SKM-1 treated with dmso at 0.1 percent for 144 hours (cell line): ENCODE data around the gene PMEL.

Source experiments
- DNase-seq: peaks from one replicate; lab custom pipeline; 2025; ENCODE audit not compliant: unreplicated experiment; lab: John Stamatoyannopoulos, UW

Gene PMEL

DNA sequence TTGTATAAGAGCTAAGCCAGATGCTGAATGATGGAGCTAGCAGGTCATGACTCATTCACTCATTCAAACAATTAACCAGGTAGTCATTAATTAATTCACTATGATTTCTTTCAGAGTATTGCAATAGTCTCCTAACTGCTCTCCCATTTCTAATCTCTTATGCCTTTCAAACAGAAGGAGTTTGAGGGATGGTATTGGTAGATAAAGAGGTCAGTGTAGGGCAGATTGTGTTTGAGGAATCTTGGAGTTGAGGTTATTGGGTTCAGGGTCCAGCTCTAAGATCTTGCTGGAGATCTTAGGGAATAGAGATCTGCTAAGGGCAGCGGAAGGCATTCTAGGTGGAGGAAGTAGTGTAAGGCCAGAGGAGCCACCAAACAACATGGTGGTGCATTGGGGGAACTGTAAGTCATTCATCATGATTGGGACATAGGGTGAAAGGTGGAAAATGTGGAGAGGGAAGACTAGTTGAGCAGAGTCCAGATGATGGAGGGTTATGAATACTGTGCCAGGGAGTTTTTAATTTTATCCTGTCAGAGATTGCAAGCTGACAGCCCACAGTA is 23.2 kb downstream of the PMEL start:
- no peak for DNase-seq

DNA sequence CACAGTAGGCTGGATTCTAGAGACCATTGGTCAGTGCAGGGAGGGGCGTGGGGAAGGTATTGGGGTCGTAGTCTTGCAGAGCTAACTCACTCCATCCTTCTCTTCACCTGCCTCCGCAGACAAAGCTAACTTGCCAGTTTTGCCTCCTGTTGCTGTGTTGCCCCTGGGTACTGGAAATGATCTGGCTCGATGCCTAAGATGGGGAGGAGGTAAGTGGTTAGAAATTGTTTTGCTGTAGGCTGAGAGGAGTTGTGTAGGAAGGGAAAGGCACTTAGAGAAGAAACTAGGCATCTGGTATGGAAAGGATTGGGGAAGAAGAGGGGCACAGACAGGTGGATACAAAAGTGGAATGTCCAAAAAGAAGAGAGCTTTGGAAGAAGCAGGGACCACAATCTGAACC is 23.8 kb downstream of the PMEL start:
- no peak for DNase-seq

DNA sequence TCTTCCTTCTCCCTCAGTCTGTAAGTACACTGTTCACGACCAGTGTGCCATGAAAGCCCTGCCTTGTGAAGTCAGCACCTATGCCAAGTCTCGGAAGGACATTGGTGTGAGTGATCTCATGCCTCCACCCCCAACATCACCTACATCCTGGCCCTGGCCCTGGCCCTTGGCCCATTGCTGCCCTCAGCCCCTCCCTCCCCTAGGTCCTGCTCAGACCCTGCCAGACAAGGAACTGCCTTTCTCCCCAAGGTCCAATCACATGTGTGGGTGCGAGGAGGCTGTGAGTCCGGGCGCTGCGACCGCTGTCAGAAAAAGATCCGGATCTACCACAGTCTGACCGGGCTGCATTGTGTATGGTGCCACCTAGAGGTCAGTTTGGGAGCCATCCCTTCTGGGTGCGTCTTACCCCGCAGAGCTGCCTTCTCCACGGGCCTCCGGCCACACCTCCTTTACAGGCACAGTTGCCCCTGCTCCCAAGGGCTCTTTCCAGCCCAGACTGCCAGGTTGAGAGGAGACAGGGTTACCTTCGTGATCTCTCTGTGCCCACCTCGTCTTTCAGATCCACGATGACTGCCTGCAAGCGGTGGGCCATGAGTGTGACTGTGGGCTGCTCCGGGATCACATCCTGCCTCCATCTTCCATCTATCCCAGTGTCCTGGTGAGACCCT is 25.6 kb downstream of the PMEL start:
- peak; percentile 46 for DNase-seq

DNA sequence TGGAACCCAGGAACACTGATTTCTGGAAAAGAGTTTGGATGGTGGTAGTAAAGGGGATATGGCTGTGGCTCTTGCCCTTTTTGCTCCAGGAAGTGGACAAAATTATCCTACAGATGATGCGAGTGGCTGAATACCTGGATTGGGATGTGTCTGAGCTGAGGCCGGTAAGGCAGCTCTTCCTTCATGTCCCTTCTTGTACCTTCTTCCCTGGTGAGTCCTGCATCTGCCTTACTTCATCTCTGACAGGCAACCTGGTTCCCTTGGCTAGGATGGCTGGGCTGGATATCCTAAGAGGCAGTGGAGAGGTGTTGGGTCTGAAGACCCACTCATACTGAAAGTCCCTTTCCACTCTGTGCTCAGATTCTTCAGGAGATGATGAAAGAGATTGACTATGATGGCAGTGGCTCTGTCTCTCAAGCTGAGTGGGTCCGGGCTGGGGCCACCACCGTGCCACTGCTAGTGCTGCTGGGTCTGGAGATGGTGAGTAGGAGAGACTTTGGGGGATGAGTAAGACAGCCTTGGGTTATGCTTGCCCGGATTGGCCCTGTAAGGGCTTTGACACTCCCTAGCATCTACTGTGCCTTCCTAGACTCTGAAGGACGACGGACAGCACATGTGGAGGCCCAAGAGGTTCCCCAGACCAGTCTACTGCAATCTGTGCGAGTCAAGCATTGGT is 26.9 kb downstream of the PMEL start:
- DNase-seq, result no peak

DNA sequence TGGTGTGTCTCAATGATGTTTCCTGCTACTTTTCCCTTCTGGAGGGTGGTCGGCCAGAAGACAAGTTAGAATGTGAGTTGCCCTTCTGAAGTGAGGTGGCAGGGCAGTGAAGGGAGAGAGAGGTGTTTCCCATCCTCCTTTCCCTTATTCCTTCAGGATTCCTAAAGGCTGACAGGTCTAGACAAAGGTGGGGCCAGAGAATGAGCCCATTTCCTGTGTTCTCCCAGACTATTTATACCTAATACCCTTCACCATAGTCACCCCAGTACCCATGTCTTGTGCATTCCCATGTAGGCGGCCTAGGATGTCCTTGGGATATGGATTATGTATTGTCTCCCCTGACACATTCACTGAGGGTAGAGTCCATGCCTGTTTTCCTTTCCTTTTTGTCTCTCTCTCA is 27.9 kb downstream of the PMEL start:
- no peak for DNase-seq

DNA sequence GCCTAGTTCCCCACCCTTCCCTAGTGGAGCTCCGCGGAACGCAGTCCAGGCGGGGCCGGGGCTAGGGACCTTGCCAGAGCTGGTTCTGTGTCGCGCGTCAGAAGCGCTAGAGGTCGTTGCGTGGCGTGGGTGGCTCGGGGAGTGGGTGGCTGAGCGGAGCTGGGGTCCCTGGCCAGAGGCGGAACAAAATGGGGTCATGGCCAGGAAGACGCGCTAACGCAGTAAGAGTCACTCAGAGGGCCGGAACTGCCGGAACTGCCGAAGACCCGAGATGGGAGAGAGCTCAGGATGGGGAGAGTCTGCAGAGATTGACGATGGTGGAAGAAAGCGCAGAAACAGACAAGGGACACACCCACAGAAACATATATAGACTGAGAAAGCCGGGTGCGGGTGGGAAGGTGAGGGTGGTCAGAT is 30.1 kb downstream of the PMEL start:
- DNase-seq, result no peak

DNA sequence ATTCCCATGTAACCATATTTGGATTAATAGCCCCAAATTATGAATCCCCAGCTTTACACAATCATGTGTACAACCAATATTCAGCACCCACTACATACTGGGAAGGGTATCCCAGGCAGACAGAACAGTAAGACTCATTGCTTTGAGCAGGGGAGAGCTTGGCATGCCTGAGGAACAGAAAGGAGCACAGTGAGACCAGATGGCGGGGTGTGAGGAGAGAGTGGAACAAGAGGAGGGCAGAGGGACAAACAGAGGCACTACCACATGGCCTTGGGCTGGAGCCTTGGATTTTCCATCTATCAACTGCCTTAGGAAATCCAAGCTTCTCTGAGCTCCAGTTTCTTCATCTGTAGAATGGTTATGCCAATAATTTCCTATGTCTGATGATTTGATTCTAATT is 31.1 kb downstream of the PMEL start:
- DNase-seq, result no peak

DNA sequence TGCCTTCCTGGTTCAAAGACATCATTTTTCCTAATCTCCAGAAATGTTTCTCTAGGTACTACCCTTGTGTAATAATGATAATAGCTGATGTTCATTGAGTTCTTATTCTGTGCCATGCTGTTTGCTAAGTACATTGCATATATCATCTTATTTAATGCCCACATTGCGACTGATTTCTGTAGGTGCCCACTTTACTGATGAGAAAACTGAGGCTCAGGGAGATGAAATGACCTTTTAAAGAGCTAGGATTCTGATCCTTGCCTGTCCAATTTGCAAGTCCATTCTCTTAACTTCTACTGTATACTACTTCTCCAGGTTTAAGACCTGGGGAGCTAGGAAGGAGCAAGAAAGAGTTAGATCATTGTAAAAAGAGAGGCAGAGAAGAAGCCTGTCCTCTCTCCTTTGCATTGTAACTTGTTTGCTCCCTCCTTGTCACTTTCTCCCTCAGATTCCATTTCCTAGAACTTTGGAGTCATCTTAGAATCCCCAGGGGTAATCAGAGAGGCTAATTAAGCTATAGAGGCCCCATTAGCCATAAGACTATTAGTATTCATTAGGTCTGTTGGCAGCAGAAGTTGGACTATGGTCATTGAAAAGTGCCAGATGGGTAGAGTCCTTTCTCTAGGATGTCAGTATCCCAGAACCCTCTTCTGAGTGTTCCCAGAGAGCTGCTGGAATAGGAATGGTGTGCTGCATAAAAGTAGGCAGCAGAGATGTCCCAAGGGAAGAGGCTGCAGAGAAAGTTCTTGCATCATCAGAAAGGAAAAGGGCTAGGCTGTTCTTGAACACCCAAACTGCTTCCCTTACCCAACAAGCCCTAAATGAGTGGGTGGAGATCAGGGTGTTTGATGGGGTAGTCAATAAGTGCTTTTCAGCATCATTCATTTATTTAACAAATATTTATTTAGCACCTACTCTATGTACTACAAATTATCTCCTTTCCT is 31.8 kb downstream of the PMEL start:
- no peak for DNase-seq

DNA sequence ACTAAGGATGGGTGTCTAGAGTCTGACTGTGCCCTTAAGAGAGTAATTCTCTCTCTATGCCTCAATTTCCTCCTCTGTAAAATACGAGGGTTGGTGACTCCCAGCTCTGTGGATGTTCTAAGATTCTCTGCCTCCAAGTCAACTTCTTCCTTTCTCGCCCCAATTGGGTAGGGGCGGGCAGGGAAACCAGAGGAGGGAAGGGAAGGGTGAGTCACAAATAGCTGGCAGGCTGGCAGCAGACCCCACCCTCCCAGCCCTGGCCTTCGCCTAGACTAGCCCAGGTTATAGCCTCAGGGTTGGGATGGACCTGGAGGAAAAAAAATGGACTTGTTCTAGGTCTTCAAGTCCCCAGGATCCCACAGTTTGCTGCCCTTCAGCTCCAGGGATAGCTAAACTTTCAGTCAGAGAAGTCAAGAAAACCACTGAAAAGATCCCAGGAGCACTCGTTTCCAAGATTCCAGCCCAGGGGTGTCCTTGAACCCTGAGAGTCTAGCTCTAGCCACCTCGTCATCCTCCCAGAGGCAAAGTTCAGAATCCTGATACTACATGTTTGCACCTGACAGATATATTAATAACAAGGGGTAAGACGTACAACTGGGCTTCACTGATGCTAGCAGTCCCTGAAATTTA is 32.6 kb downstream of the PMEL start:
- no peak for DNase-seq

DNA sequence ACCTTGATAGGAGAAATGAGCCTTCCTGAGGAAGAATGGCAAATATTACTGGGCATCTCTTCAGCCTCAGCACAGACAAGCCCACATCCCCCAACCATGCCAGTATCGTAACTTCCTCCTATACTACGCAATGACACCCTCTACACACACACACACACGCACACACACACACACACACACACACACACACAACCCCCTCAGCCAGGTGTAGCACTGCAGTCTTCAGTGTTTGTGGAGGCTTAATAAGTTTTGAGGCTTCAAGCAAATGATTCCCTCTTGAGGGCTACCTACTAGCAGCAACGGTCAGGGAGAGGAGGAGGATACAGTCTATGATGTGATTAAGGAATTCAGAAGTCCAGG is 33.3 kb downstream of the PMEL start:
- DNase-seq, result peak; percentile 9

DNA sequence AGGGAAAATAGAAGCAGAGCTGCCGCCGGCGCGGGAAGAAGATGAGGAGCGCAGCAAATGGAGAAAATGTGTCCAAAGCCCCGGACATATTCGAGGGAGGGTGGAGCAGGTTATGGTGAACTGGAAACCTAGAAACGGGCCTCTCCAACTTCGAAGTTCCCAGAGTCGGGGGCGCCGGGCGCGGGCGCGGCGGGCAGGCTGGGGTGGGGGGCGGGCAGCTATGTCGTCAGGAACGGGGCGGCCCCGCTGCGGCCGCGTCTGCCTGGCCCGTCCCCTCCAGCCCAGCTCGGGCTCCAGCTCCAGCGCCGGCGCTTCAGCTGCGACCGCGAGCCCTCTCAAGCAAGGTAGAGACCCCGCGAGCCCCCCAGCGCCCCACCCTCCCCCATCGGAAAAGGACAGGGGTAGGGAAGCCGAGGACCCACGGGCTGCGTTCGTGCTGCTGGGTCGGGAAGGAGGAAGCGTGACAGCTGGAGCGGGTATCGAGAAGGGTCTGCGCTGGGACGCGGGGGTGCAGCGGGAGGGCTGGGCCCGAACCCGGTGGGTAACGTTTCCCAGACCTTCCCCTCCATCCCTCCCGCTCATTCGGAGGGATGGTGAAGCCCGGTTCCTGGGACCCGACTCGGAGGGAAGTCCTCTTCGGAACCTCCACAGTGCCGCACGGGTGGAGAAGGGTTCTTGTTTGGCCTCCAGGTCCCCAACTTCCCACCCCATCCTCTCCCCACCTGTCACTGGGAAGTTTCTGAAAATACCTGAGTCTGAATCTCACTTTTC is 33.9 kb downstream of the PMEL start:
- DNase-seq, result no peak

DNA sequence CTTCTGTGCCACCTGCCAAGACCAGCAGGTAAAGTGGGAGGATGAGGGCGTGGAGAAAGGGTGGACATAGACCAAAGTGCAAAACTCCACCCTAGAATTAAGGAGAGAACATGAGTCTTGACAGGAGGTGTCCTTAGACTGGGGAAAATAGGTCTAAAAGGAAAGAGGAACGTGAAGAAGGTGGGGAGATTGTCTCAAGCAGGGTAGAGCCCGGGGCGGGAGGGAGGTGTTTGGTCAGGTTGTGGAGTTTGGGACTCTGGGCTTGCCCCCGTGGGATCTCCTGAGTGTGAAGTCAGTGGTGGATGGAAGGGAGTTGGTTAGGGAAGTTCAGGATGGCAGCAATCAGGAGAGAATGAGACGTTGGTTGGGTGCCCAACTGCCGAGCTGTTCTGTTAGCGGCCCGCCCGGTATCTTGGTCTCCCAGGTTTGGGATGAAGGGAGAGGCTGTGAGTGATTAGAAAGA is 34.5 kb downstream of the PMEL start:
- no peak for DNase-seq

DNA sequence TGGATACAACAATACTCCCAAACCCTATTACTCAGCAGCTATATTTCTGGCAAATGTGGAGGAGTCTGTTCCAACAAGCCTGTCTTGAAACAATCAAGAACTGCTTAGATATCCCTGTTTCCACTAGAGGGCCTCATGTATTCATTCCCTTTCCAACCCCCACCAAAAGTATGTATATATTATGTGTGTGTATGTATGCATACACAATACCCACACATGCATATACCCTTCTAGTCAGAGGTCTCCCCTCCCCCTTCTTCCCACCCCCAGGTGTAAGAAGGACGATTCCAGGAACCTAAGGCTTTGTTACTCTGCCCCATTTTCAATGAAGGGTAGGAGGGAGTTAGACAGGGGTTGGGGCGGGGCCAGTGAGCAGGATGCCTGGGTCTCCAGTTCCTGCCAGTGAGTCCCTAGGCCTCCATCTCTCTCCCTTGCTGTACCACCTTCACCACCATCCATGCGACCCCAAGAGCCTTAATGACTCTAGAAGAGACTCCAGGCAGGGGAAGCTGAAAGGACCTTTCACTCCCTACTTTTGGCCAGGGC is 35.0 kb downstream of the PMEL start, which contains the start of gene DGKA:
Gene DGKA (plus strand): TSS at position 392 of the 546 bp plus-strand sequence. CDS start 5,342 bp downstream, outside the sequence.
- DNase-seq, result peak; percentile 21

DNA sequence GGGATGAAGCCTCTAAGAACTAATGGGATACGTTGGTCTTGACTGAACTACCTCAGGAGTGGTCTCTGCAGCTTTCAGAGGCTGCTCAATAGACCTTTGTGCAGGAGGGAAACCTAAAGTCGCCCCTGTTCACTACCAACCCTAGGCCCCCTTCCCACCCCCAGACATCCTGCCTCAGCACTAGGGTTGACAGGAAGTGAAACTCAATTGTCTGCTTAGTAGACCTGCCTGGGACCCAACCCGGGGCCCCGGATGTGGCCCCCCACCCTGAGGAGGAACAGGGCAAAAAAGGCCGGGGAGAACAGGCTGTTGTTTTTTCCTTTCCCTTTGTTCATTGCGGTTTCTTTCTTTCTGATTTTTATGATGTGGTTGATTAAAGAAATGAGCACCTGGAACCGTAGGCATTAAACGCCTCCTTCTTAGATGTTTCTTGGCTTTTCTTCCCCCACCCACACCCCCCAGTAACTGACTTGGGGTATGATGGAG is 36.5 kb downstream of the PMEL start:
- no peak for DNase-seq

DNA sequence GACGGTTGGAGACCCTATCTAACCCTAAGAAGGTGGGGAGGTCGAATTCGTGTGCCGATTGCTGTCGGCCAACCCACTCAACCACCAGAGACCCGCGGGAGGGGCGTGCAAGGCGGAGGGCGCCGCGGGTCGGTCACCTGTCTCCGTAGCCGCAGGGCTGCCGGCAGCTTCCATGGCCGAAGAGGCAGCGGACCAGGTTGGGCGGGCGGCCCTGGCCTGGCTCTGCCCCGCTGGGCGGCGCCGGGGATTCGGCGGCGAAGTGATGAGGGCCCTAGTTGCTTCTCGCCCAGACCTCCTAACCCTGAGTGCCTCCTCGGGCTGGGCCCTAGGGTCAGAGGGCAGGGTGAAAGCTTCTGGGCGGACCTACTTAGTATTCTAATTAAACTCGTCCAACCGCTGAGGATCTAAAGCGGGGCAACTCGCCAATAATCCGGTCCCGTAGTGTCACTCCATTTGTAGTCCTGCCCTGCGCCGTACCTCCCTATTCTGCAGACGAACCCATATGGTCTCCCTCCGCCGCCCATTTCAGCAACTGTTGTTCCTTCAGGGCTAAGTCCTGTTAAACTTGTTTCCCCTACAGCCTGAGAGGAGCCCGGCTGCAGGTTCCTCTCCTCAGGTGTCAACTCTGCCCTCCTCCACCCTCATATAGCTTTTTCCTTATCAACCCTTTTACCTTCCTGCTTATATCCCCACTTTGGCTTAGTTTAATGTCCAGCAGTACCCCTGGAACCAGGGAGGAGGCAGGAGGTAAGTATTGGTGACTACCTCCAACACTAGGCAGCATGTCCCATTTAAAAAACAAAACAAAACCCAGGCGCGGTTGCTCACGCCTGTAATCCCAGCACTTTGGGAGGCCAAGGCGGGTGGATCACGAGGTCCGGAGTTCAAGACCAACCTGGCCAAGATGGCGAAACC is 38.0 kb downstream of the PMEL start, which contains the start of gene PYM1:
Gene PYM1 (minus strand): TSS at position 307 of the 915 bp plus-strand sequence. CDS start 133 bp downstream, at position 174.
- peak; percentile 39 for DNase-seq

DNA sequence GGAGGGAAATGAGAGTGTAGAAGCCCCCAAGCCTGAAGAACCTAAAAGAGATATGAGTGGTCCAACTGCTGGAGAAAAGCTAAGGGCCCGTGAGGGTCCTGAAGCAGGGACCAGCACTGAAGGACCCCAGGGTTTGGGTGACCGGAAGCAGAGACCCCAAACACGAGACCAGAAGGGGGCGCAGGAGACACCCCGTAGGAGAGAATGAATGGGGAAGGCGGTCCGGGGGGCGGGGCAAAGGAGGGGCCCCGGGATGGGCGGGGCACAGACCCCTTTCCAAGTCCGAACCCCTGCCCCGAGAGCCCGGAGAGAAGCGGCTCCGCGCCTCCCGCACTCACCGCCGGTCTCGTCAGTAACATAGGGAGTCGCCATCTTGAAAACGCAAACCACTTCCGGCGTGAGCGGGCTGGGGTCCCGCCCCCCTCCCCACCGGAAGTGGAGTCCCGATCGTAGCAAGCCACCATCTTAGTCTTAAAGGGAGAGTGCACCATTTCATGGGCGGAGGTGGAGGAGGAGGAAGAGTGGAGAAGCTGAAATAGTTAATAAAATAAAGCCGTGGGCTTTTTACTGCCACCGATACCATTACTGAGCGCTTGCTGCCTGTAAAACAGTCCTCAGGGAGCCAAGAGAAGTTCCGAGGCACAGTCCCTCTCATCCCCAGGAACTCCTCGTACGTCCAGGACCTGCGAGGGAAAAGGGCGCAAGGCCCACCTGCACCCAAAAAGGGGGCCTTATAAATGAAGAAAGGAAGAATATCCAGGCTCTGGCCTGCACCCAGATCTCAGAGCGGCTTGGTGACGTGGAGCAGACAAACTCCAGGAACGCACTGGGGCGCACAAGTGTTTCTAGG is 38.9 kb downstream of the PMEL start:
- peak; percentile 55 for DNase-seq
